Stimulated activated CD4-positive, alpha-beta T cell treated with anti-CD3 and anti-CD28 coated beads, Interleukin-2, amount 100 ng/mL, for 48 hours (primary cell): Measurements from ENCODE around the gene NOP16.

Source experiments
- DNase-seq, 2 donors: peaks; one replicate each; pipeline ENCODE4 v3.0.0-alpha.2; 2020

The NOP16 gene

GRCh38 chr5:176355400-176356178 is 32.8 kb downstream of the NOP16 start:
- DNase-seq, result no peak

- DNase-seq, result no peak
Measured at GRCh38 chr5:176353533-176353932, 34.9 kb downstream of the NOP16 start.

DNA sequence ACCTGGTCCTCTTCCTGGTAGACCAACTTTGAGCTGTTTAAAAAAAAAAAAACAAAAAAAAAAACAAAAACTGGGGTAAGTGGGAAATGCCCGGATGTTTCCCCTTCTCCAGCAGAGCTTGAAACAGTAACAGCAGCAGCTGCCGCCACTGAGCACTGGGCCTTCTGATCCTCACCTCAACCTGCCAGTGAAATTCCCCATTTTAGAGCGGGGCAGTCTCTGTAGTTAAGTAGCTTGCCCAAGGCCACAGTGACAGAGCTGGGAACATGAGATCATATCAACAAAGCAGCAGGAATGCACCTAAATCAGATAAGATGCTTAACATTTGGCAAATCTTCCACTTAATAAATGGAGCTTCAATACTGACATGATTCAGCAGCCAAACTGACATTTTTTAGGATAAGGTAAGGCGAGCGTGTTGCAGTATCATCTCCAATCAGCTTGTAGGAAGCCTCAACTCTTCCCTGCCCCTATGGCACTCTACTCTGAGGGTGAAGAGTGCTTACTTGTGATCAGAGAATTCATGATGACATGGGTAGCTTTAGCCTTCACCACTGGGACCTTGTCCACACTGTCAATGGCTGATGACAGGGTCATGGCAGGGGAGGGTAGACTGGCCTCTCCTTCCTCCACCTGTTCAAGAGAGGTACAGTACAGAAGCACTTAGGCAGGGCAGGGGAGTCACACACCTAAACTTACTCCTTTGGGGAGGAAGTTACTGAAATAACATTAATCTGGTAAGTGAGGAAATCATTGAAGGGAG is 36.1 kb downstream of the NOP16 start:
- no peak for DNase-seq

- no peak for DNase-seq
Measured at GRCh38 chr5:176350416-176350815, 38.0 kb downstream of the NOP16 start.

DNA sequence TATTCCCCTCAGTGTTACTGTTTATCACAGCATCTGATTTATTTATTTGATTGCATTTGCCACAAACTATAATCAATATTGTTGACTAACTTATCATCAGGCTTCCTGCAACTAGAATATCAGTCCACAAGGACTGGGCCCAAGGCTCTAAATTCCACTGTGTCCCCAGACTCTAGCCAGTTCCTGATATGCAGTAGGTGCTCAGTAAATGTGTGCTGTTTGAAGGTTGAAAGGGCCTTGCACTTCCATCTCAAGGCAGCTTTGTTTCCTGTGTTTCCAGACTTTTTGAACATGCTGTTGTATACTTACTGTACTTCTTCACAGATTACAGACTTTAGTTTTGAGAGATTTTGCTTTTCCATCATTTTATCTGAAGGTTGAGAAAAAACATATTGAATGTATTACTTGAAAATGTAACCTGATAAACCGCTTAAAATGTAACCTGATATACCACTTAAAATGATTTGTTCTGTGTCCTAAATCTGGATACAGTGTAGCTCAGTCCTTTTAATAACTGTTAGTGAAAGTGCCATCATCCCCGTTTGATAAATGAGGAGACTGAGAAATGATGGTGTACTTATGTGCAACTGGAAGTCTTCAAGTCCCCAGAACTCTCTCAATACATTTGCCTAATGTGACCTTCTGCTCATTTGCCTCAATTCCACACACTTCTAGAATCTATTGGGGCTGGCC is 45.5 kb downstream of the NOP16 start:
- DNase-seq, result no peak

DNA sequence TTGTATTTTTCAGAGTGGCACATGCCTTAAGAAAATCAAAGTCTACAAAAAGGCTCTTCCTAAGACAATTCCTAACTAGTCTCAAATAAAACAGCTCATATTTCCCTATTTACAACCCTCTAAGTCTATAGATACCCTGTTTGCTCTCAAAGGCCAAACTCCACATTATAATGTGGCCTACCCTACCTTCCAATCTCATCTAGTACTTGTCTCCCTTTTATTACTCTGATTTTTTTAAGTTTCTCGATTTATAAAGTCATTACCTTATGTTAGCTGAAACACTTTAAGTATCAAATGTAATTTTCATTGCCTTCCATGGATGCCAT is 46.3 kb downstream of the NOP16 start:
- DNase-seq, result no peak

DNA sequence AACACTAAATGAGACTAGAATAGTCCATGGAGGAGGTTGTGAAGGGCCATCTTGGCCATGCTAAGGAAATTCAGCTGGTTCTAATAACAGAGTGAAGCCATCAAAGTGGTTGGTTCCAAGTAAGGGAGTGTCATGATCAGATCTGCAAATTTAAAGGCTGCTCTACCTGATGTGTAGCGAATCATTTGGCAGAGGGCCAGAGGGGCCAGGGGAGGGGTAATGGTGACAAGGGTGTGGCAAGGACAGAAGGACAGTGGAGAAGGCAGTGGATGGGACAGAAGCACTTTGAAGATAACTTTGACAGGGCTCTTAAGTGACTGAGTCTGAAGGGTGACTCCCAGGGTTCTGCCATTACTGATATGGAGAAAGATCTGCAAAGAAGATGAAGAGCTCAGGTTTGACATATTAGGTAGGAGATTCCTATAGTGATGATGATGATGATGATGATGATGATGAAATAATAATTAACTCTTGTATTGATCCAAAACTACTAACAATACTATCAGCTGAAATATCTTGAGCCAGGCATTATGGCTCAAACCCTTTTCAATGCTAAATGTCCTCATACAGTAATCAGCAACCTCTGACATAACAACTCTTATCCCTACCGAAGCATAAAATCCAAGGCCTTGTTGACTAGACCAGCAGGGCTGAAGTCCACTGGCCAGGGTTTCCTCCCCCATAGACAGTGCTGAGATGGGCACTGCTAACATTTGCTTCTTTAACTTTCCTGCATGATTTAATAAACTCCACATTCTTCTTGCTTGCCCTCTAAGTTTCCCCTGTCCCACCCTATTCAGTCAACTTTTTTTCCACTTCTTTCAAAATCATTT is 46.9 kb downstream of the NOP16 start:
- no peak for DNase-seq

GRCh38 chr5:176339304-176339703 is 49.1 kb downstream of the NOP16 start:
- no peak for DNase-seq

DNA sequence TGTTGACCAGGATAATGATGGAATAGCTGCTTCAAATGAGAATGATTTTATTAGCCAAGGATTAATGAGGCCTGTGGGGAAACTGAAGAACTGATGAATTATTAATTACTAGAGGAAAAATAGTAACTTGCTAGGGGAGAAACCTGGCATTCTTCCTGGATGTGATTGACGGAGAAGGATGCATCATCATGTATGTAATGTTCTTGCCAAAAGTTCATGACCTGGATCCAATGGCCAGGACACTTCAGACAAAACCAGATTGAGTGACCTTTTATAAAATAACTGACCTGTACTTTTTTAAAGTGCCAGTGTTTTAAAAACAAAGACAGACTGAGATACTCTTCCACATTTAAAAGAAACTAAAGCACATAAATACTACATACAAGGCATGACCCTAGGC is 50.5 kb downstream of the NOP16 start:
- no peak for DNase-seq

GRCh38 chr5:176334031-176334770 is 54.2 kb downstream of the NOP16 start:
- DNase-seq, result no peak
